ENCODE measurements around the gene MPI. TPM values are rescaled to one million over a fixed set of nuclear protein-coding genes. Genes with fewer than 3 reads are reported as not detected.

MPI gene
- total RNA-seq, 2 experiments from 2014 or later, result 55.2 to 56.1 TPM

- H3K36me3 Mint-ChIP-seq (ENCODE audit: low read depth), result peaks cover 36% of the 10 kb centered on the region
- no peak overlapping the region for H3K27ac Mint-ChIP-seq
- H3K9me3 Mint-ChIP-seq, result no peaks in the 10 kb centered on the region
- CTCF ChIA-PET, result interaction anchor here (0.6 to 2.9 kb wide), 3 partner anchors 8 to 102 kb away, joined by 3 to 10 read pairs (median 4); no protein-coding TSS in a partner anchor
- no peak overlapping the region for H3K4me3 Mint-ChIP-seq
- H3K4me1 Mint-ChIP-seq (ENCODE audit: low read depth), result peaks cover 28% of the 10 kb centered on the region
- H3K27me3 Mint-ChIP-seq (ENCODE audit: low read depth), result no peaks in the 10 kb centered on the region
- intact Hi-C loops (cut with micrococcal nuclease), result no loop called here
- DNase-seq, result no peak
These were observed 6.0 kb downstream of the MPI start for GRCh38 chr15:74895830-74896229.

GRCh38 chr15:74896316-74896715 lies 6.5 kb downstream of the MPI start:
- CTCF ChIA-PET, result interaction anchor here (2.9 kb wide), 1 partner anchor 7 kb away, joined by 10 read pairs; no protein-coding TSS in a partner anchor
- H3K27me3 Mint-ChIP-seq (ENCODE audit: low read depth), result no peaks in the 10 kb centered on the region
- no peak overlapping the region for H3K27ac Mint-ChIP-seq
- H3K36me3 Mint-ChIP-seq (ENCODE audit: low read depth), result peaks cover 36% of the 10 kb centered on the region
- DNase-seq, result no peak
- intact Hi-C loops (cut with micrococcal nuclease), result no loop called here
- no peaks in the 10 kb centered on the region for H3K9me3 Mint-ChIP-seq
- peaks cover 23% of the 10 kb centered on the region for H3K4me1 Mint-ChIP-seq (ENCODE audit: low read depth)
- no peak overlapping the region for H3K4me3 Mint-ChIP-seq

GRCh38 chr15:74897300-74897701 lies 7.5 kb downstream of the MPI start:
- DNase-seq, result no peak
- Mint-ChIP-seq H3K27ac (no peak overlapping the region), H3K9me3 (no peaks in the 10 kb centered on the region), H3K4me3 (no peak overlapping the region), H3K27me3 (ENCODE audit: low read depth) (no peaks in the 10 kb centered on the region), H3K36me3 (ENCODE audit: low read depth) (peaks cover 29% of the 10 kb centered on the region), H3K4me1 (ENCODE audit: low read depth) (peaks cover 22% of the 10 kb centered on the region)
- intact Hi-C loops (cut with micrococcal nuclease), result no loop called here
- CTCF ChIA-PET, result interaction anchor here (6.6 kb wide), 1 partner anchor 126 kb away, joined by 79 read pairs; no protein-coding TSS in a partner anchor

- intact Hi-C loops (cut with micrococcal nuclease), result loop anchor here (1.0 kb wide), 3 partner anchors 56 to 266 kb away; no protein-coding TSS in a partner anchor
- CTCF ChIA-PET, result interaction anchor here (0.6 to 6.6 kb wide), 46 partner anchors 8 to 444 kb away, joined by 3 to 79 read pairs (median 5); partner anchors contain the start of genes LMAN1L, MPI, PPCDC and RPP25
- peak; percentile 77 for DNase-seq
- Mint-ChIP-seq H3K27ac (no peak overlapping the region), H3K27me3 (ENCODE audit: low read depth) (no peaks in the 10 kb centered on the region), H3K36me3 (ENCODE audit: low read depth) (peaks cover 17% of the 10 kb centered on the region), H3K4me3 (no peak overlapping the region), H3K9me3 (no peaks in the 10 kb centered on the region), H3K4me1 (ENCODE audit: low read depth) (peaks cover 22% of the 10 kb centered on the region)
These were observed 11.8 kb downstream of the MPI start for GRCh38 chr15:74901612-74902063.

GRCh38 chr15:74902295-74903075 lies 12.6 kb downstream of the MPI start:
- intact Hi-C loops (cut with micrococcal nuclease), result no loop called here
- H3K36me3 Mint-ChIP-seq (ENCODE audit: low read depth), result peaks cover 14% of the 10 kb centered on the region
- CTCF ChIA-PET, result interaction anchor here (0.6 to 6.6 kb wide), 45 partner anchors 8 to 267 kb away, joined by 3 to 79 read pairs (median 5); partner anchors contain the start of genes LMAN1L, MPI, PPCDC and RPP25
- no peaks in the 10 kb centered on the region for H3K9me3 Mint-ChIP-seq
- H3K4me1 Mint-ChIP-seq (ENCODE audit: low read depth), result peaks cover 25% of the 10 kb centered on the region
- H3K4me3 Mint-ChIP-seq, result no peak overlapping the region
- no peaks in the 10 kb centered on the region for H3K27me3 Mint-ChIP-seq (ENCODE audit: low read depth)
- no peak for DNase-seq
- peak overlapping the region; percentile 11 for H3K27ac Mint-ChIP-seq

GRCh38 chr15:74903676-74904075 lies 13.8 kb downstream of the MPI start:
- peaks cover 13% of the 10 kb centered on the region for H3K36me3 Mint-ChIP-seq (ENCODE audit: low read depth)
- DNase-seq, result no peak
- H3K9me3 Mint-ChIP-seq, result no peaks in the 10 kb centered on the region
- H3K27me3 Mint-ChIP-seq (ENCODE audit: low read depth), result no peaks in the 10 kb centered on the region
- no peak overlapping the region for H3K27ac Mint-ChIP-seq
- H3K4me3 Mint-ChIP-seq, result no peak overlapping the region
- H3K4me1 Mint-ChIP-seq (ENCODE audit: low read depth), result peaks cover 28% of the 10 kb centered on the region
- CTCF ChIA-PET, result interaction anchor here (1.0 to 6.6 kb wide), 6 partner anchors 8 to 268 kb away, joined by 3 to 79 read pairs (median 7); no protein-coding TSS in a partner anchor
- intact Hi-C loops (cut with micrococcal nuclease), result no loop called here

GRCh38 chr15:74904190-74904805 lies 14.5 kb downstream of the MPI start:
- H3K27ac Mint-ChIP-seq, result no peak overlapping the region
- peak overlapping the region; percentile 89 for H3K4me3 Mint-ChIP-seq
- H3K27me3 Mint-ChIP-seq (ENCODE audit: low read depth), result no peaks in the 10 kb centered on the region
- peaks cover 28% of the 10 kb centered on the region for H3K4me1 Mint-ChIP-seq (ENCODE audit: low read depth)
- DNase-seq, result no peak
- no peaks in the 10 kb centered on the region for H3K9me3 Mint-ChIP-seq
- CTCF ChIA-PET, result interaction anchor here (1.0 to 1.7 kb wide), 4 partner anchors 7 to 269 kb away, joined by 3 to 10 read pairs (median 4); no protein-coding TSS in a partner anchor
- intact Hi-C loops (cut with micrococcal nuclease), result no loop called here
- peaks cover 11% of the 10 kb centered on the region for H3K36me3 Mint-ChIP-seq (ENCODE audit: low read depth)

GRCh38 chr15:74906067-74906449 lies 16.2 kb downstream of the MPI start:
- intact Hi-C loops (cut with micrococcal nuclease), result loop anchor here (1.0 to 2.0 kb wide), 6 partner anchors 15 to 296 kb away; partner anchors contain the start of genes COX5A, MPI, SCAMP2 and ULK3
- Mint-ChIP-seq H3K36me3 (ENCODE audit: low read depth) (peaks cover 7% of the 10 kb centered on the region), H3K4me1 (ENCODE audit: low read depth) (peaks cover 28% of the 10 kb centered on the region), H3K27ac (peak overlapping the region; percentile 35), H3K4me3 (peak overlapping the region; percentile 89), H3K9me3 (no peaks in the 10 kb centered on the region), H3K27me3 (ENCODE audit: low read depth) (no peaks in the 10 kb centered on the region)
- CTCF ChIA-PET, result interaction anchor here (0.7 to 2.9 kb wide), 9 partner anchors 12 to 272 kb away, joined by 3 to 10 read pairs (median 5); partner anchors contain the start of gene MPI
- DNase-seq, result peak; percentile 41

GRCh38 chr15:74906450-74907162 lies 16.8 kb downstream of the MPI start, which contains the start of gene FAM219B:
TSS of gene FAM219B (minus strand) at chr15:74906851. CDS start at chr15:74906800, 51 bp downstream.
- no peaks in the 10 kb centered on the region for H3K27me3 Mint-ChIP-seq (ENCODE audit: low read depth)
- H3K27ac Mint-ChIP-seq, result peak within 1 kb of the TSS; percentile 92
- peak; percentile 88 for DNase-seq
- H3K4me3 Mint-ChIP-seq, result peak within 1 kb of the TSS; percentile 89
- intact Hi-C loops (cut with micrococcal nuclease), result loop anchor here (1.0 to 2.0 kb wide), 6 partner anchors 16 to 296 kb away; partner anchors contain the start of genes COX5A, MPI, SCAMP2 and ULK3
- H3K4me1 Mint-ChIP-seq (ENCODE audit: low read depth), result peaks cover 28% of the 10 kb centered on the region
- CTCF ChIA-PET, result interaction anchor here (0.7 to 2.9 kb wide), 9 partner anchors 12 to 273 kb away, joined by 3 to 10 read pairs (median 5); partner anchors contain the start of gene MPI
- no peaks in the 10 kb centered on the region for H3K9me3 Mint-ChIP-seq
- peaks cover 7% of the 10 kb centered on the region for H3K36me3 Mint-ChIP-seq (ENCODE audit: low read depth)

GRCh38 chr15:74907163-74907870 lies 17.5 kb downstream of the MPI start:
- Mint-ChIP-seq H3K27ac (peak overlapping the region; percentile 92), H3K36me3 (ENCODE audit: low read depth) (peaks cover 11% of the 10 kb centered on the region), H3K4me3 (peak overlapping the region; percentile 89), H3K4me1 (ENCODE audit: low read depth) (peaks cover 22% of the 10 kb centered on the region), H3K9me3 (no peaks in the 10 kb centered on the region), H3K27me3 (ENCODE audit: low read depth) (no peaks in the 10 kb centered on the region)
- intact Hi-C loops (cut with micrococcal nuclease), result loop anchor here (2.0 kb wide), 4 partner anchors 17 to 43 kb away; partner anchors contain the start of genes COX5A, MPI and SCAMP2
- DNase-seq, result peak; percentile 30
- CTCF ChIA-PET, result interaction anchor here (1.0 to 2.9 kb wide), 5 partner anchors 13 to 48 kb away, joined by 3 to 10 read pairs (median 5); partner anchors contain the start of gene MPI

GRCh38 chr15:74908635-74909034 lies 18.8 kb downstream of the MPI start:
- Mint-ChIP-seq H3K27me3 (ENCODE audit: low read depth) (no peaks in the 10 kb centered on the region), H3K27ac (no peak overlapping the region), H3K4me1 (ENCODE audit: low read depth) (peaks cover 22% of the 10 kb centered on the region), H3K9me3 (no peaks in the 10 kb centered on the region), H3K36me3 (ENCODE audit: low read depth) (peaks cover 9% of the 10 kb centered on the region), H3K4me3 (no peak overlapping the region)
- no peak for DNase-seq
- CTCF ChIA-PET, result interaction anchor here (0.6 to 1.2 kb wide), 4 partner anchors 47 to 295 kb away, joined by 3 to 5 read pairs (median 4); no protein-coding TSS in a partner anchor
- intact Hi-C loops (cut with micrococcal nuclease), result no loop called here
